T-helper 9 cell (primary cell): ENCODE results near the gene TMEM127.
"Not testable (repeated sequence)": the region's sequence is repeated elsewhere in the genome, so short reads cannot be mapped to it uniquely, and the experiment has no call there.

Source experiments
- DNase-seq: peaks from one replicate; pipeline ENCODE4 v3.0.0-alpha.2; 2020

Gene TMEM127

DNA sequence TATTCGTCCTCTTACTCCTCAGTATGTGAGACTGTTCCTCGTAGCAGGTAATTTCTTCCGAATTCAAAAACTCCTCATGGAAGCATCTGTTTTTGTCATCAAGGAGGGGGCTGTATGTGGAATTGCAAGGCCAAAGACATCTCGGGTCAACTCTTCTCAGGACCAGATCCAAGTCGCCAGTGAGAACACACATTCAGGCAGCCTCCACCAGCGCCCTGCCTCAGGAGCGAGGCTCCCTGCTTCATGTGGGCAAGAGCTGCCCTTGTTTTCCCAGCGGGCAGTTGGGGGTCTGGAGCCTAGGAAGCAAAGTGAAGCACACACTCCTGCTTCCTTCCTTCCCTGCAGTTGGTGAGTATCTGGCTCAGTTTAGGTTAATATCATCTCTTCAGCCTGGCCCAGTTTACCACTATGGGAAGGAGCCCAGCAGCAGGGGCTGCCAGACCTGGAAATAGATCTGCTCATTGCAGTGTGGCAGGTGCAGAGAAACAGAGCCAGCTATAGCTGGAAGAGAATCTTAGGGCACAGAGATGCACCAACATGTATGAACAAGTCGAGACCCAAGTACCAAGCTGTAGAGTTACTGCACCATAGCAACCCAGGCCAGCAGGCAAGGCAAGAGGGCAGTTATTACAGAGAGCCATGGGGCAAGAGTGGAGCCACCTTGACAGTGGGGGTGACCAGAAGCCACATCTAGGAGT lies 25.3 kb downstream of the TMEM127 start:
- no peak for DNase-seq

DNA sequence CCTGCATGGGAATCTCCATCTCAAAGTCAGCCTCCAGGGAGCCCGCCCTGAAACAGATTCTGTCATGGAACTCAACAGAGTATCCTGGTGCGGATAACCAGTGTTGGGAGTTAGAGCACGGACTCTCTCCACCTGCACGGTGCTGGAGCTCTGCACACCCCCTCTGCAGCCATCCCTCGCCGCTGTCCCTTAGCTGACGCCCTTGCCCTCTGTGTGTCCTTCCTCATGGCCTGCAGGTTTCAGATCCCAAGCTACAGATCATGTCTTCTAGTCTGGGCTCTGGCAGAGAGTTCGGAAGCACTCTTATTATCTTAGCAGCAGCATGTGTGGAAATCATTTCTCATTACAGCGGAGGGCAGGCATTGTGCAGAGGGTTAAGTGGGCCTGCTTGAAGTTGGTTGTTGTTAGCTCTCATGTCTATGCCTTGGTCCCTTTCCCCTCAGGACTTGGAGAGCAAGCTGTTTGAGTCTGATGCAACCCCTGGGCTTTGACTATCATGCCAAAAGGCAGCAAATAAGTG lies 26.0 kb downstream of the TMEM127 start:
- DNase-seq: no peak

DNA sequence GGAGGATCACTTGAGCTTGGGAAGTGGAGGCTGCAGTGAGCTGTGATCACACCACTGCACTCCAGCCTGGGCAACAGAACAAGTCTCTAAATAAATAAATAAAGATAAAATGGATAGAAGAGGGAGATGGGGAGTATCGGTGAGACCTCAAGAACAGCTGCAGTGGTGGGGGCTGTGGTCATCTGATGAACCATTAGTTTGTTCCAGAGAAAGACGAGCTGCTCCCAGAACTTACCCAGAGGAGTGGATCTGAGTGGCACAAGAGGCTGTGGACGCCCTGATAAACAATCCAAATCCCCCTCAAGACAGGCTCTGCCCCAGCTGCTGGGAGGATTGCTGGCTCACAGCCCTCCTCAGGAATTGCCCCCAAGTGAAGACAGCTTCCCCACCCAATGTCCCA lies 26.7 kb downstream of the TMEM127 start:
- no peak for DNase-seq

DNA sequence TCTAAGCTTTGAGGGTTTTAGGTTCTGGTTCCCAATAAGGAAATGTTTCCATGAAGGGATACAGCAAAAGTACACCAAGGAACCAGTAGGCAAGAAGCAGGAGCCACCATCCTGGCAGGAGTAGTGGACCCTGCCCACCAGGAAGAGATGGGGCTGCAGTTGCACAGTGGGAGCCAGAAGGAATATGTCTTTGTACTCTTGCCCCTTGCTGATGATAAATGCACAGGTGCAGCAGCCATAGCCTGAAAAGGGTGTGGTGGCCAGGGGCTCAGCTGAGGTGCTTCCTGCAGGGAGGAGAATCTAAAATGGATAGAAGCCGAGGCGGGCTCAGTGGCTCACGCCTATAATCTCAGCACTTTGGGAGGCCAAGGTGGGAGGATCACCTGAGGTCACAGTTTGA lies 27.5 kb downstream of the TMEM127 start:
- no peak for DNase-seq

DNA sequence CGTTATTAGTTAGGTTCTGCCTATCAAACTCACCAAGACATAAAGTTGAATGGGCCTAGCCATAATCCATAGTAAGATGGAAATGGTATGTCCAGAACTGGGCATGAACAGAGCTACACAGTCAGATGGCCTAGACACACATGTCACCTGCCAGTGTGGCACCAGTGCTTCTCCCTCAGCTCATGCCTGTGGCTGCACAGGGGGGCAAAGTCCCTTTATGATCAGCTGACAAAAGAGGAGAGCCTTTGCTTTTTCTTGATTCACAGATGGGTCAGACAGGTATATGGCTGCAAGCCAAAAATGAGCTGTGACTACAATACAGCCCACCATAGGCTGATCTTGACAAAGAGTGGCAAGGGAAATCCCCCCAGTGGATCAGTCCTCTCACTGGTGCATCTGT lies 28.9 kb downstream of the TMEM127 start:
- no peak for DNase-seq

DNA sequence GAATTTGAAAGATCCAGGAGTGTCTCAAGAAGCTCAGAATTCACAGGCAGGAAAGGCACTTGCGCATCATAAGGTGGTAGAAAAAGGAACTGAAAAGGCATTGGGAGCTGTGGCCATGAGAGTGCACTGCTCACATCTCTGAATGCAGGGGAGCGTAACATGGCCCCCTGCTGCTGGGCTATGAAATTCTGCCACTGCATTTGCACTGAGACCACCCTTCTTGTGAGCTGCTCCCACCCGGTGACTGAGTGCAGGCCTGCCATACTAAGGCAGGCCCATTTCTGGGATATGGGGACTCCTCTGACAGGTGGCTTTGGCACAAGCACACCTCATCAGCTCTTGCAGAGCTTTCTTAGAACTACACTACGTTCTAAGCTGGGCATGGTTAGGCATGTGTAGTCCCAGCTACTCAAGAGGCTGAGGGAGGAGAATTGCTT lies 31.9 kb downstream of the TMEM127 start:
- no peak for DNase-seq

DNA sequence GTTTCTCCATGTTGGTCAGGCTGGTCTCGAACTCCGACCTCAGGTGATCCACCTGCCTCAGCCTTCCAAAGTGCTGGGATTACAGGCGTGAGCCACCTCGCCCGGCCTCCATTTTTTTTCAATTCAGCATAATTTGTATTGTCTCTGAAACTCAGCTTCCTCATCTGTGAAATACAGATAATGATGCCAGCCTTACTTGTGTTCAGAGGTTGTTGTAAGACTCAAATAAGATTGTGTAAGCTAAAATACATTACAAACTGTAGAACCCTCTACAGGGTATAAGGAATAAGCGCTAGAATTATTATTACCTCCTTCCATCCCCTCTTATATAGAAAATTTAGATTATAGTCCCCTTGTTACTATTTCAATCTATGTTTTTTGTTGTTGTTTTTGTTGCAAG lies 32.4 kb downstream of the TMEM127 start:
- no peak for DNase-seq

DNA sequence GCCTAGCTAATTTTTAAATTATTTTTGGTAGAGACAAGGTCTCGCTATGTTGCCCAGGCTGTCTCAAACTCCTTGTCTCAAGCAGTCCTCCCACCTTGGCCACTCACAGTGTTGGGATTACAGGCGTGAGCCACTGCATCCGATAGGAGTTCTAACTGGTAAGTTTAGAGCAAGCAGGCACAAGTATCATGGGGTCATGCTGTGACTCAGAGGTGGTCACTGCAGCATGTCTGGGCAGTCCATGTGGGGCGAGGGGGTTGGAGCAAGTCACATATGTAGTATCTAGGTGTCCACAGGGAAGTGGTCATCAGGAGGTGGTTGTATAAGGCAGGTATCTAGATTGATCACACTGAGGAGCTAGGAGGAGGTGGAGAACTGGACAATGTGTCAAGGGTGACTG lies 34.5 kb downstream of the TMEM127 start:
- DNase-seq: no peak

DNA sequence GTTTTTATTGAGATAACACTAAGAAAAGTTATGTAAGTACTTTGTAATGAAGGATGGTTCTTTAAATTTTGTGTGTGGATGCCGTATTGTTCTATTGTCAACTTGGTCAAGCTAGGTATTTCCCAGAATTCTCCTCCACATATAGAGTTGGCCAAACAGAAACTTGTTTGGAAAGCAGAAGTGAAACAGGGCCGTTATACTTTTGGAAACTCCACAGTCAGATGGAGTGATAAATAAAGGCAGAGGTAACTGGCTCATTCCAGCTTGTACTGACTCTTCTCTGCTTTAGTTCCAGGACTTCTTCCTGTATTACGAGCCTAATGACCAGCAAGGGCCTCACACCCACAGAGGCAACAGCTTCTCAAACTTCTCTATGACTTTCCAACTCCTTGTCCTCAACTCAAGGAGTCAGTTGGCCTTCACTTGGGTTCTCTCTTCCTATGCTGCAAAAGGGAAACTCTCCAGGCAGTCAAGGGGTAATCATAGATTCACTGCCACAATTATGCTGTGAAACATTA lies 40.7 kb downstream of the TMEM127 start:
- no peak for DNase-seq

DNA sequence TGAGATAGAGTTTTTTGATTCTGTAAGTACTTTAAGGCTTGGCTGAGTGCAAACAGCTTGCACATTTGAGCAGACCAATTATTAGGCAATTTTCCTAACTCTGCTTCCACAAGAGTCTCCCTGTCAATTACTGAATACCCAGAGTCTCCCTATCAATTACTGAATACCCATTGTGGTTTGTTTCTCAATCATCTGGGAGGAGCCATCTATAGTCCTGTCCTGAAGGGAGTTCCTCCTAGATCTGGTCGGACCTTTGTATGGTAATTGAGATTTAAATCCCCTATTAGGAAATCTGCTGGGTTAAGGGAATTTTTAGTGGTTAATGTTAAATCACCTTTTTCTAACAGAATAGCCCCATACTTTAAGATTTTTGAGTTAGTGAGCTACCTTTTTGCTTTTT lies 44.7 kb downstream of the TMEM127 start:
- not testable (repeated sequence) for DNase-seq

DNA sequence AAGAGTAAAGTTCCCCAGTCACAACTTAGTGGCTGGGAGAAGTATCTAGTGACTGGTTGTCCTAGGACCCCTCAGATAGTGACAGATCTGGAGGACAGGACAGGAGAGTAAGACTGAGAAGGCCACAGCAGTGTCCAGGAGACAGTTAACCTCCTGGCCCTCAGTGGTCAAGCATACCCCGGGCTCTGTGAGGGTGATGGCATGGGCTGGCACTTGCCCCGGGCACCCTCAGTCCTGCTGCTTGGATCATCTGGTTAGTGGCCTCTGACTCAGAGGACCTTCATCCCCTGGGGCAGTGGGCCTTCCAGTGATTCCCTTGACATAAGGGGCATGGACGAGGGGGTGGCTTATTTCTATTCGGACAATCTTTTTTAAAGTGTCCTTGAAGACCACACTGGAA lies 45.8 kb downstream of the TMEM127 start:
- not testable (repeated sequence) for DNase-seq

DNA sequence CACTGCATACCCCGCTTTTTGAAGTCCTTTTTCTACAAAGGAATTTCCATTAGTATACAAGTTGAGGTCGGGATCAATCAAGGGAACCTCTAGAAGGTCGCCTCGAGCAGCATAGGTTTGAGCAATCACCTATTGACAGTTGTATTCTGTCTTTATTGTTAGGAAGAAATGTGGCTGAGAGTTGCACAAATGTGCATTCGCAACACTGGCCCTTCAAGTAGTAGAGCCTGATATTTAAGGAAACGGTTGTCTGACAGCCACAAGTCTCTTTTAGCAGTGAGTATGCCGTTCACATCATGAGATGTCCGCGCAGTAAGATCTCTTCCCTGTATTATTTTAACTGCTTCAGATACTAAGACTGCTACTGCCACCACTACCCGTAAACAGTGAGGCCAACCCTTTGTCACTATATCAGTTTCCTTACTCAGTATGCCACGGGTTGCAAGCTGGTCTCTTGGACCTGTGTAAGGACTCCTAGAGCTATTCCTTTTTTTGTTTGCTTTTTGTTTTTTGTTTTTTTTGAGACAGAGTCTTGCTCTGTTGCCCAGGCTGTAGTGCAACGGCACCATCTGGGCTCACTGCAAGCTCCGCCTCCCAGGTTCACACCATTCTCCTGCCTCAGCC lies 47.2 kb downstream of the TMEM127 start:
- no peak for DNase-seq

DNA sequence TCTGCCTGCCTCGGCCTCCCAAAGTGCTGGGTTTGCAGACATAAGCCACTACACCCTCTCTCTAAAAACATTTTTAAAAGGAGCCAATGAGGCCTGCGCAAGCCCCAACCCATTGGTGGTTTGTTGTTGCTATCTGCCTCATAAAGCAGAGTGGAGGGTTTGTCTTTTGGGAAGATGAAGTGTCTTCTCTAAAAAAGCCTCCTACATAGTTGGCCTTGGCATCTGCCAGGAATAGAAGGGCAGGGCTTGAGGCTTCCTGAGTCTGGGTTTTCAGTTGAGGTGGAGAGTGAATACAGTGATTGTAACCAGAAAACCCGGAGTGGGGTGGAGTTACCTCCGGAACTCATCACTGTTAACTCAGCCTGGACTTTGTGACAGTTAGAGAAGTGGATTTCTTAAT lies 51.2 kb downstream of the TMEM127 start:
- DNase-seq: no peak

DNA sequence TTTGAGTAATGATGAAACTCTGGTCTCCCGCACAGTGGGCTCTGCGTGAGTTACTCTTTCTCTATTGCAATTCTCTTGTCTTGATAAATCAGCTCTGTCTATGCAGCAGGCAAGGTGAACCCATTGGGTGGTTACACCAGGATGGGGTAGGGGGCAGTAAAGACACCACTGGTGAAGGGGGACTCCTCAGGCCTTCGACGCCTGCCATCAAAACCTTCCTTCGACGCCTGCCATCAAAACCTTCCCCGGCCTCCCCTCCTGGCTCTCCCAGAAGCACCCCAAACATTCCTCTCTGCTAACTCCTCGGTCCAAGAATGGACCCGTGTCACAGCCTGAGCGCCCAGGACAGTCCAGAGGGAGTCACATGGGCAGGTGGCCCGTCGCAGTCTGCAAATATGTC lies 52.4 kb downstream of the TMEM127 start:
- no peak for DNase-seq

DNA sequence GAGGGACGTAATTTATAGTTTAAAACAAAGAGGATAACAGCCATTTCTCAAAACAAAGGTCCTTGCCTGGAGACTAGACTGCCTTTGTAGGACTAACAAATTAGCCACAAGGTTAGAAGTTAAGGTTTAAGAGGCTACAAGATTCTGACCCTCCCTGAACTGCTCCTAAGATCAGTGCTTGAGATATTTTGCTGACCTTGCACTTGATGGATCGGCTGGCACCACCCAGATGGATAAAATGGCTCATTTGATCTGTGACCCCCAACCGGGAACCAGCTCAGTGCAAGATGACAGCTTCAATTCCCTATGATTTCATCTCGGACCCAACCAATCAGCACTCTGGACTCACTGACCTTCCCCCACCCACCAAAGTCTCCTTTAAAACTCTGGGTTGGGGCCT lies 53.5 kb downstream of the TMEM127 start:
- no peak for DNase-seq

DNA sequence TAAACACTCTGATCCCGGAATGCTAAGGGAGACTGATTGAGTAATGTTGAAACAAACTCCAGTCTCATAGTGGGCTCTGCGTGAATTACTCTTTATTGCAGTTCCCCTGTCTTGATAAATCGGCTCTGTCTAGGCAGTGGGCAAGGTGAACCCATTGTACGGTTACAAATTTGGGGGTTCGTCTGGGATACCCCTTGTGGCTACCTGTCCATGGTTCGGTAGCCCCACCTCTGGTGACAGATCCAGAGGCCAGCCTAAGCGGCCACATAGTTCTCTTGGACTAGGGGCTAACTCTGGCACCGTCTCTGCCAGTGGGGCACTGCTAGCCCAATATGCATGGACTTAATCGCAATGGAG lies 56.1 kb downstream of the TMEM127 start:
- no peak for DNase-seq

DNA sequence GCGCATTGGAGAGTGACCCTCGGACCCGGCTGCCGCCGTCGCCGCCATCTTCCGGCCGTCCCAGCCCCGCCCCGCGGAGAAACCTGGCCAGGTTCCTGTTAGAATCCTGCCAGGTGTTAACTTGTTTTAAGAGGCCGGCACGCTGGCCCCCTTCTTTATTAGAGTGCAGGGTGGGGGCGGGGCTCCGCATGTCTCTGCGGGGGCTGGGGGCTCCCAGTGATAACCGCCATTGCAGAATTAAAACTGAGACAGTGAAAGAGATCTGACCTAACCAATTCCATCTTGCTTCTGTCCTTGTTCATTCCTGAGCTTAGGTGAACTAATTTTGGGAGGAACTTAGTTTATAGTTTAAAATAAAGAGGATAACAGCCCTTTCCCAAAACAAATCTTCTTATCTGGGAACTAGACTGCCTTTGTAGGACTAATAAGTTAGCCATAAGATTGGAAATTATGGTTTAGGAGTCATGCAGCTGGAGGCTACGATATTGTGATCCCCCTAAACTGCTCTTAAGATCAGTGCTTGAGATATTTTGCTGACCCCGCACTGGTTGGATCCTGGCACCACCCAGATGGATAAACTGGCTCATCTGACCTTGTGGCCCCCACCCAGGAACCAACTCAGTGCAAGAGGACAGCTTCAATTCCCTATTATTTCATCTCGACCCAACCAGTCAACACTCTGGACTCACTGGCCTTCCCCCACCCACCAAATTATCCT lies 56.6 kb downstream of the TMEM127 start:
- DNase-seq: no peak

DNA sequence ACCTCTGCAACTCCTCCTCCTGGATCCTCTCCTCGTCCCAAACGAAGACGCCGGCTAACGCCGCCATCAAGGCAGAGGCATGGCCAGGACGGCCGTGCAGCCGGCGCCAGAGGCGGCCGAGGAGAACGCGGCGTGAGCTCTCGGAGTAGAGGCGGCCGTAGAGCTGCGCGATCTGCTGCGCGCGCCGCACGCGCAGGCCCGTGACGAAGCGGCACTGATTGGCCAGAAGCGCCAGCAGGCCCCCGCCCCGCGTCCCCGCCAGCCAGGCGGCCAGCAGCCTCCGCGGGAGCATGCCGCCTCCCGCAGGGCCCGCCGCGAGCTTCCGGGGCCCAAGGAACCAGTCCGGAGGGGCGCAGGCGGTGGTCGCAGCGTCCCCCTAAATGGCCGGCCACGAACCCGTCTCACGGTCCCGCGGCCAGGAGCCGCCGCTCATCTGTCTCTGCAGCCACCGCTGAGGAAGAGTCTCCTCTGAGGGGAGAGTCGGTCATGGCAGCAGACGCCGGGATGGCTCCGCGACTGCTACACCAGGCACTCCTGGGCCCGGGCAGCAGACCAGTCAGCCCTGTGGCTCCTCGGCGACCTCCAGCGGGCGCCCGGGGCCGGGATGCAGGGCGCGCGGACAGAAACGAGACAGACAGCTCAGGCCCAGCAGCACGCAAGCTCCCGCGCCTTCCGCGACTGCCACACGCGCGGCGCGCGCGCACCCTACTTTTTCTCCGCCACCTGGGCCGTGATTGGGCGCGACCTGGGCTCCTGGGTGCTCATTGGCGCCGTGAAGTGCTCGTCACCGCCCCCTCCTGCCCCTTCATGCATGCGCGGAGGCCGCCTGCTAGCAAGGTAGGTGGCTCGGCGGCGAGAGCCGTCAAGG lies 57.4 kb downstream of the TMEM127 start, which contains the start of gene STARD7:
TSS of gene STARD7 (minus strand) at position 685 of the 868 bp plus-strand sequence. CDS start at position 292, 393 bp downstream.
- DNase-seq: peak; percentile 94

DNA sequence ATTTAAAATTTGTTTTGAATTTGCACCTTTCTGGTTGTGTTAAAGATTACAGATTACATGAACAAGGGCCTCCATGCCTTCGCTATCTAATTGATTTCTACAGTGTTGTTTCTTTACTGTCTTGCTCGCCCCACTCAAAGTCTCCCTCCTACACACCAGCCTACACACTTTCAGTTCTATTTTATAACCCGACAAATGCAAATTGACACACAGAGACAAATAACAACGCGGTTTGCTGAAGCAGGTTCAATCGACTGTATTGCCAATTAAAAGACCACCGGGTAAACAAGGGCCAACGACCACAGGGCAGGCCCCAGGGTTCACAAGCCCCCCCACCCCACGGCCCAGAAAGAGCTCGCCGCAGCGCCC lies 58.0 kb downstream of the TMEM127 start:
- no peak for DNase-seq

DNA sequence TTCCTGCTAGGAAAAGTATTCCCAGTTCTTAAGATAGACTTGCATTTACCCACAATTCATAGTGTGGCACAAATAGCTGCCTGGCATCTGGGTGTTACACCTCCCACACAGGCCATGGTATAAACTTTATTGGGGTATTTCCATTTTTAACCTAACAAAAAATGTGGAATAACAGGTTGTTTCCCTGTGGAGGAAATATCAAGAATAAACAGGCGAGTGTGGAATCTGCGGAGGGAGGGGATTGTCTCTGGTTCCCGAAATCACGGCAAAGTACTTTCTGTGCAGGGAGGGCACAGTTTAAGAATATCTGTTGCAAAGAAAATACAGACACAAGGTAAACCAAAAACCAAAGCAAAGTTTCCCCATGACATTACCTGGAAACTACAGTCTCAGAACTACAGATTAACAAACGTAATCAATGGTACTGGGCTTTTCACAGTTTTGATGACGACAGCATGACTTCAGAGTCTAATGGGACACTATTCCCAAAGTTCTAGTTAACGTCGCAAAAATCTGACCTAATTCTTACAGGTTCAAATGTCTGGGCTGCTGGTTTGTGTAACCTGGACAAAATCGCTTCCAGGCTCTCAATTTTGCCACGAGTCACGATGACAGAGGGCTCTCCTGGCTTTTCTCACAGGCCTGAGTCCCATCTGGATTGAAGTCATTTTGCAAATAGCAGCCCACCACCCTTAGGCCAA lies 58.6 kb downstream of the TMEM127 start:
- DNase-seq: no peak

DNA sequence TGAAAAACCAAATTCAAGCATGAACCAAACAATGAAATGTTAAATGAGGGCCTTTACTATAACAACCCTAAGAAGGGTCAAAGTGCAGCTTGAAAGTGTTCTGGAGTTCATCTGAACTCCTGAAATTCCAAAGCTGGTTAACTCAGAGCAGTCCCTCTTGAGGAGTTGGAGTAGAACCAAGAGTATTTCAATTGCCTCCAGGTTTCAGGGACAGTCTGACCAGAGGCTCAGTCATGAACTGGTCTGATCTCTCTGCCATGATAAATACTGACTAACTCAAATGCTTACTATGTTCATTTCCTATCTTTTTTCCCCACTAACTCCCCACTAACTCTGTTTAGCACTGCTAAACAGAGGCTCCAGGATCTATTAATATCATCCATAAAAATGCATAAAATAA lies 59.9 kb downstream of the TMEM127 start:
- no peak for DNase-seq
